ENCODE data around the gene TMEM52.

DNA sequence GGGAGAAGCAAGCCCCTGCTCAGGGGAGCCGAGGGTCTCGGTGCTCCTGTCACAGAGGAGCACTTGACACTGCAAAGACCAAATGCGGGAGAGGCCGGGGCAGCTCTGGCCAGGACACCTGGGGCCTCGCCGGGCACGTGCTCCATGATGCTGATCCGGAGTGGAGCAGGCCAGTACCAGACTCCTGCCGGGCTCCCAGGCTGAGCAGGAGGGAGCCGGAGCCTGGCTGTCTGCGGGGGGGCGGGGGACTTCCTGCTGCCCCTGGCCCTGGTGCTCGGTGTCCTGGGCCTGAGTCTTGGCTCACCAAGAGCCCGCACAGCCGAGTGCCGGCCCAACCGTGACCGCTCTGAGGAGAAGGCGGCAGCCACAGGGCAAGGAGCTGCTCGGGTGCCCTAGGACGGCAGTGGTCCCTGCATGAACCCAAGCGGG lies 38.5 kb upstream of the TMEM52 start:
- TF ChIP-seq, protein P1, sequence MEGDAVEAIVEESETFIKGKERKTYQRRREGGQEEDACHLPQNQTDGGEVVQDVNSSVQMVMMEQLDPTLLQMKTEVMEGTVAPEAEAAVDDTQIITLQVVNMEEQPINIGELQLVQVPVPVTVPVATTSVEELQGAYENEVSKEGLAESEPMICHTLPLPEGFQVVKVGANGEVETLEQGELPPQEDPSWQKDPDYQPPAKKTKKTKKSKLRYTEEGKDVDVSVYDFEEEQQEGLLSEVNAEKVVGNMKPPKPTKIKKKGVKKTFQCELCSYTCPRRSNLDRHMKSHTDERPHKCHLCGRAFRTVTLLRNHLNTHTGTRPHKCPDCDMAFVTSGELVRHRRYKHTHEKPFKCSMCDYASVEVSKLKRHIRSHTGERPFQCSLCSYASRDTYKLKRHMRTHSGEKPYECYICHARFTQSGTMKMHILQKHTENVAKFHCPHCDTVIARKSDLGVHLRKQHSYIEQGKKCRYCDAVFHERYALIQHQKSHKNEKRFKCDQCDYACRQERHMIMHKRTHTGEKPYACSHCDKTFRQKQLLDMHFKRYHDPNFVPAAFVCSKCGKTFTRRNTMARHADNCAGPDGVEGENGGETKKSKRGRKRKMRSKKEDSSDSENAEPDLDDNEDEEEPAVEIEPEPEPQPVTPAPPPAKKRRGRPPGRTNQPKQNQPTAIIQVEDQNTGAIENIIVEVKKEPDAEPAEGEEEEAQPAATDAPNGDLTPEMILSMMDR (IDR thresholded peaks at IDR 0.05), result no peak
- no peak for TF ChIP-seq HOXB5 (CRISPR knock-in tag; IDR thresholded peaks at IDR 0.05)
